ENCODE data around the gene TBKBP1.

Gene TBKBP1

GRCh38 chr17:47700471-47701449 is 6.8 kb downstream of the TBKBP1 start:
- no peak for DNase-seq

GRCh38 chr17:47701608-47702007 is 7.6 kb downstream of the TBKBP1 start:
- DNase-seq: no peak

- no peak for DNase-seq
These were observed 8.5 kb downstream of the TBKBP1 start for GRCh38 chr17:47702391-47702995.

- no peak for DNase-seq
These were observed 9.2 kb downstream of the TBKBP1 start for GRCh38 chr17:47703191-47703591.

- DNase-seq: no peak
These were observed 9.7 kb downstream of the TBKBP1 start for GRCh38 chr17:47703671-47704070.

- no peak for DNase-seq
These were observed 10.2 kb downstream of the TBKBP1 start for GRCh38 chr17:47704116-47704515.

- no peak for DNase-seq
These were observed 10.8 kb downstream of the TBKBP1 start for GRCh38 chr17:47704736-47705135.

- DNase-seq: no peak
These were observed 11.9 kb downstream of the TBKBP1 start for GRCh38 chr17:47705536-47706530.

- DNase-seq: no peak
These were observed 13.3 kb downstream of the TBKBP1 start for GRCh38 chr17:47707056-47707804.

- DNase-seq: no peak
These were observed 13.9 kb downstream of the TBKBP1 start for GRCh38 chr17:47707884-47708283.

GRCh38 chr17:47708312-47708863 is 14.4 kb downstream of the TBKBP1 start:
- no peak for DNase-seq

- DNase-seq: no peak
These were observed 15.0 kb downstream of the TBKBP1 start for GRCh38 chr17:47708864-47709541.

GRCh38 chr17:47709594-47709993 is 15.6 kb downstream of the TBKBP1 start:
- DNase-seq: no peak

- DNase-seq: no peak
These were observed 17.6 kb downstream of the TBKBP1 start for GRCh38 chr17:47711366-47712099.

- no peak for DNase-seq
These were observed 18.5 kb downstream of the TBKBP1 start for GRCh38 chr17:47712330-47713023.

- no peak for DNase-seq
These were observed 20.2 kb downstream of the TBKBP1 start for GRCh38 chr17:47713980-47714700.

GRCh38 chr17:47714773-47715396 is 20.9 kb downstream of the TBKBP1 start:
- DNase-seq: no peak

- DNase-seq: no peak
These were observed 21.8 kb downstream of the TBKBP1 start for GRCh38 chr17:47715669-47716325.

Measured in NCI-H2081 (cell line).